Thyroid gland (tissue), 4 donors: ENCODE measurements around the gene KIF11. TPM values are rescaled to one million over a fixed set of nuclear protein-coding genes. Genes with fewer than 3 reads are reported as not detected.

ENCODE experiments used
- DNase-seq, 2 donors: peaks; one replicate each; pipeline ENCODE4 v3.0.0-alpha.2; 2019
- H3K27ac ChIP-seq, 3 donors: fragments of 200-600 bp; sonication (generic); 1 replicate in 2 of 3; 2 replicates in 1 of 3; pipeline ENCODE4 v1.5.1; 2016 to 2019; ENCODE audit warnings: mild to moderate bottlenecking in 1 of 3, moderate library complexity in 1 of 3
- H3K27me3 ChIP-seq: fragments of 200-600 bp; sonication (generic); one replicate; pipeline ENCODE4 v1.5.1; 2019
- H3K36me3 ChIP-seq, 2 donors: fragments of 200-600 bp; sonication (generic); one replicate each; pipeline ENCODE4 v1.5.1; 2016 to 2019
- H3K4me1 ChIP-seq, 2 donors: fragments of 200-600 bp; sonication (generic); one replicate each; pipeline ENCODE4 v1.5.1; 2017 to 2019
- H3K4me3 ChIP-seq, 3 donors: fragments of 200-600 bp; sonication (generic); replicated peaks in 1 of 3; 1 replicate in 2 of 3; 2 replicates in 1 of 3; pipeline ENCODE4 v1.5.1; 2016; ENCODE audit warnings: mild to moderate bottlenecking in 1 of 3
- H3K9me3 ChIP-seq: fragments of 200-600 bp; sonication (generic); one replicate; pipeline ENCODE4 v1.5.1; 2017
- POLR2A ChIP-seq, 2 donors: fragments of 450-650 bp; IDR thresholded peaks; one replicate each; pipeline ENCODE4 v1.6.1; 2017; ENCODE audit warnings: antibody characterized with exemption in 2 of 2, mild to moderate bottlenecking in 2 of 2, moderate library complexity in 1 of 2
- WGBS, 2 donors: methylation state at CpG; one replicate each; pipeline ENCODE4 v1.1.5; 2017; 5-methylcytosine and 5-hydroxymethylcytosine counted together
- intact Hi-C: fragments of 100-400 bp; cut with DNase I; formaldehyde crosslinking; loops from one replicate; pipeline ENCODE4 v1.15.1; 2023
- total RNA-seq, 4 donors: library from RNA; depleted of rRNA; stranded (reverse); fragments of >200 nt; gene quantifications; one replicate each; pipeline ENCODE4 v1.2.3, GENCODE V29; 2016
- TF ChIP-seq, protein P1 (sequence below), 6 experiments: fragments of 200-600 bp in 3 of 6; fragments of 450-650 bp in 3 of 6; sonication (generic) in 3 of 6; IDR thresholded peaks; one replicate each; pipeline ENCODE4 v1.5.1; 2016 to 2019; ENCODE audit warnings: antibody characterized with exemption in 6 of 6, mild to moderate bottlenecking in 2 of 6, inconsistent platforms in 1 of 6, moderate library complexity in 1 of 6

KIF11 gene
- total RNA-seq, 4 donors from 2014 or later: 0.67 to 1.5 (median 1.1) TPM

DNA sequence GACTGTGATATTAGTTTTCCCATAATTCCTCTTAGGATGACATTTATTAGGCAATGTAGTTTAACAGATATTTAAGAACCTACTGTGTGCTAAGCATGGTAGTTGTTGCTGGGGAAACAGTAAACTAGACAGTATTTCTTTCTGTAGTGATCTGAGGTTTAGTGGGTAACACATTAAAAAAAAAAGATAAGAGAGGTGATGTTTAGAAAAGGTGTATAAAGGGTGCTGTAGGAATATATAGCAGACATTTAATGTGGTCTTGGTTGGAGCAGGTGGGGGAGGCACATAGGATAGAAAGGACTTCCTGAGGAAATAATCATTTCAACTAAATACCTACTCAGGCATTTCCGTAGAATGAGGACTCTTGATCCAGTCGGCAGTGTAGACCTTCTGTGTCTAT is 11.9 kb downstream of the KIF11 start:
- Histone ChIP-seq H3K4me3 (no peak overlapping the region), H3K9me3 (no peaks in the 10 kb centered on the region), H3K4me1 (no peaks in the 10 kb centered on the region), H3K36me3 (no peaks in the 10 kb centered on the region), H3K27ac (no peak overlapping the region), H3K27me3 (no peaks in the 10 kb centered on the region)
- DNase-seq: no peak
- TF ChIP-seq, protein P1, sequence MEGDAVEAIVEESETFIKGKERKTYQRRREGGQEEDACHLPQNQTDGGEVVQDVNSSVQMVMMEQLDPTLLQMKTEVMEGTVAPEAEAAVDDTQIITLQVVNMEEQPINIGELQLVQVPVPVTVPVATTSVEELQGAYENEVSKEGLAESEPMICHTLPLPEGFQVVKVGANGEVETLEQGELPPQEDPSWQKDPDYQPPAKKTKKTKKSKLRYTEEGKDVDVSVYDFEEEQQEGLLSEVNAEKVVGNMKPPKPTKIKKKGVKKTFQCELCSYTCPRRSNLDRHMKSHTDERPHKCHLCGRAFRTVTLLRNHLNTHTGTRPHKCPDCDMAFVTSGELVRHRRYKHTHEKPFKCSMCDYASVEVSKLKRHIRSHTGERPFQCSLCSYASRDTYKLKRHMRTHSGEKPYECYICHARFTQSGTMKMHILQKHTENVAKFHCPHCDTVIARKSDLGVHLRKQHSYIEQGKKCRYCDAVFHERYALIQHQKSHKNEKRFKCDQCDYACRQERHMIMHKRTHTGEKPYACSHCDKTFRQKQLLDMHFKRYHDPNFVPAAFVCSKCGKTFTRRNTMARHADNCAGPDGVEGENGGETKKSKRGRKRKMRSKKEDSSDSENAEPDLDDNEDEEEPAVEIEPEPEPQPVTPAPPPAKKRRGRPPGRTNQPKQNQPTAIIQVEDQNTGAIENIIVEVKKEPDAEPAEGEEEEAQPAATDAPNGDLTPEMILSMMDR (IDR thresholded peaks at IDR 0.05): no peak
- no peak for TF ChIP-seq POLR2A (IDR thresholded peaks at IDR 0.05)
- intact Hi-C loops: no loop called here
- WGBS, 2 donors: 76 to 90% methylated on average over 2 of the region's 2 CpGs

DNA sequence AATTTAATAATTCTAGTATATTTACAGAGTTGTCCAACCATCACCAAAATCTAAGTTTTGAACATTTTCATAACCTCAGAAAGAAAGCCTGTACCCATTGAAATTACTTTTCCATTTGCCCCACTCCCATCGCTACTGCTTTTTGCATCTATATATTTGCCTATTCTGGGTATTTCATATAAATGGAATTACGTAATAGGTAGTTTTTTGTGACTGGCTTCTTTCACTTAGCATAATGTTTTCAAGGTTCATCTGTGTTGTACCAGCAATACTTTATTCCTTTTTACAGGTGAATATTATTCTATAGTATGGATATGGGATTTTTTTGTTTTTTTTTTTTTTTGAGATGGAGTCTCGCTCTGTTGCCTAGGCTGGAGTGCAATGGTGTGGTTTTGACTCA is 22.6 kb downstream of the KIF11 start:
- no peak overlapping the region for H3K4me3 ChIP-seq
- no peaks in the 10 kb centered on the region for H3K4me1 ChIP-seq
- intact Hi-C loops: no loop called here
- H3K27me3 ChIP-seq: no peaks in the 10 kb centered on the region
- no peaks in the 10 kb centered on the region for H3K9me3 ChIP-seq
- WGBS, 2 donors: 97% methylated on average over 3 of the region's 3 CpGs
- no peaks in the 10 kb centered on the region for H3K36me3 ChIP-seq
- no peak overlapping the region for H3K27ac ChIP-seq
- no peak for DNase-seq
- no peak for TF ChIP-seq POLR2A (IDR thresholded peaks at IDR 0.05)
- TF ChIP-seq, protein P1 (IDR thresholded peaks at IDR 0.05): no peak

DNA sequence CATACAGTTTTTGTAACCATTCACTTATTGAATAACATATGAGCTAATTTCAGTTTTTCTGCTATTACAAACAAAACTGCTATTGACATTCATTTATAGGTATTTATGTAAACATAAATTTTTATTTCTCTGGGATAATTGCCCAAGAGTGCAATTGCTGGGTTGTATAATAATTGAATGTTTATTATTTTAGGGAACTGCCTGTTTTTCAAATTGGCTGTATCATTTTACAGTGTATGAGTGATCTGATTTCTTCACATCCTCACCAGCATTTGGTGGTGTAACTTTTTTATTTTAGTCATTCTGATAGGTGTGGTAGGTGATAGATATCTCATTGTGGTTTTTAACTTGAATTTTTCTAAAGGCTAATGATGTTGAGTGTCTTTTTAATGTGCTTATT is 26.4 kb downstream of the KIF11 start:
- Histone ChIP-seq H3K9me3 (no peaks in the 10 kb centered on the region), H3K4me3 (no peak overlapping the region), H3K27ac (no peak overlapping the region), H3K27me3 (no peaks in the 10 kb centered on the region), H3K4me1 (no peaks in the 10 kb centered on the region), H3K36me3 (no peaks in the 10 kb centered on the region)
- intact Hi-C loops: no loop called here
- no peak for TF ChIP-seq POLR2A (IDR thresholded peaks at IDR 0.05)
- TF ChIP-seq, protein P1 (IDR thresholded peaks at IDR 0.05): no peak
- no peak for DNase-seq

DNA sequence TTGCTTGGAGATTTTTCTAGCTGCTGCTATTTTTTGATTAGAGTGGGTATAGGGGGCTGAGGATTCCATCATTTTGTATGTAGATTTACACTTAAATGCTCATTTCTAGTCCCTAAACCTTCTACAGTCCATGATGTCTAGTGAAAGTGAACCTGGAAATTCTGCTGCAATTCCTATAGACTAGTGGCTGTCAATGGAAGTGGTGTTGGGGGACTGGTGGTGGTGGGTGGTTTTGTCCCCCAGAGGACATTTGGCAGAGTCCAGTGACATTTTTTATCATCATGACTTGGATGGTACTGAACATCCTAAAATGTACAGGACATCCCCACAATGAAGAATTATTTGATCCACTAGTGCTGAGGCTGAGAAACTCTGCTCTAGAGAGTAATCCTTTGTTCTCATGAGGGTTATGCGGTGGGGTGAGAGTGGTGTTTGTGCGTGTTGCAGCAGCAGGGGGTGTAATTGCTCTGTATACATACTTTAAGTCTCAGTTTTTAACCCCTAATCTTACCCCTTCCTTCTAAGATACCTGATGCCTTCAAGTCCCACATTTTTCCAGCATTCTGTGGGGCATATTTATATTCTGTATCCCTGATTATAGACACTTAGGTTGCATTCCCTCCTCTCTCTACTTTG is 35.0 kb downstream of the KIF11 start:
- no peak for DNase-seq
- intact Hi-C loops: no loop called here
- H3K27ac ChIP-seq: no peak overlapping the region
- TF ChIP-seq, protein P1 (IDR thresholded peaks at IDR 0.05): no peak
- no peak for TF ChIP-seq POLR2A (IDR thresholded peaks at IDR 0.05)
- H3K4me1 ChIP-seq: no peaks in the 10 kb centered on the region
- H3K4me3 ChIP-seq: no peak overlapping the region
- 74 to 77% methylated on average over 2 of the region's 2 CpGs for WGBS, 2 donors
- no peaks in the 10 kb centered on the region for H3K9me3 ChIP-seq
- H3K36me3 ChIP-seq: no peaks in the 10 kb centered on the region
- no peaks in the 10 kb centered on the region for H3K27me3 ChIP-seq

DNA sequence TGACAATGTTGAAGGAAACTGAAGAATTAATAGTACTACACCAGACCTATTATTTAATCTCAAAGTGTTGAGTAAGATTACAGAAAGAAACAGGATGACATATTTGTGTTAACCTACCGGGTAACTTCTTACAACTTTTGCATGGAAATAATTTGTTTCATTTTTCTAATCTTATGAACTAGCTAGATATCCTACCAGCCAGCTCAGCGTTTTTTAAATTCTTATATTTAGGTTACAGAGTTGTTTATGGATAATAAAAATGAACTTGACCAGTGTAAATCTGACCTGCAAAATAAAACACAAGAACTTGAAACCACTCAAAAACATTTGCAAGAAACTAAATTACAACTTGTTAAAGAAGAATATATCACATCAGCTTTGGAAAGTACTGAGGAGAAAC is 37.0 kb downstream of the KIF11 start:
- Histone ChIP-seq H3K27ac (no peak overlapping the region), H3K27me3 (no peaks in the 10 kb centered on the region), H3K4me1 (no peaks in the 10 kb centered on the region), H3K4me3 (no peak overlapping the region), H3K9me3 (no peaks in the 10 kb centered on the region), H3K36me3 (no peaks in the 10 kb centered on the region)
- 91 to 97% methylated on average over 2 of the region's 2 CpGs for WGBS, 2 donors
- TF ChIP-seq POLR2A (IDR thresholded peaks at IDR 0.05): no peak
- TF ChIP-seq, protein P1 (IDR thresholded peaks at IDR 0.05): no peak
- intact Hi-C loops: no loop called here
- DNase-seq: no peak
